HCT116 (cell line): ENCODE measurements around the gene PIK3R1. TPM values are rescaled to one million over a fixed set of nuclear protein-coding genes. Genes with fewer than 3 reads are reported as not detected.

Experiments used
- ATAC-seq: fragments of 200-7000 bp; cut with Tn5 transposase; 2 replicates; pipeline ENCODE4 v1.9.1; 2020; ENCODE audit warnings: mild to moderate bottlenecking, moderate library complexity
- BruUV-seq: library from RNA; stranded (reverse); fragments of 400-500 nt; replicated peaks from 2 replicates; lab custom pipeline; 2021; lab: Mats Ljungman, UMichigan
- CTCF ChIA-PET: fragments of 300-600 bp; sonication (Branson Sonifier 250); formaldehyde crosslinking; loops from one replicate; lab custom pipeline; 2021; ENCODE audit warnings: antibody characterized with exemption; lab: Charles Lee
- POLR2A ChIA-PET: fragments of 300-600, 350-600 bp; sonication (Branson Sonifier 250); formaldehyde crosslinking; loops from one replicate; lab custom pipeline; 2021; ENCODE audit warnings: antibody characterized with exemption; lab: Charles Lee
- RAD21 ChIA-PET, 2 experiments: fragments of 300-600 bp; sonication (Branson Sonifier 250); formaldehyde crosslinking; loops; one replicate each; lab custom pipeline; 2023; ENCODE audit warnings: low total read pairs in 2 of 2; ENCODE audit not compliant: uncharacterized antibody in 2 of 2, unreplicated experiment in 2 of 2, low non-redundant PET in 1 of 2; lab: Charles Lee
- DNase-seq: peaks from one replicate; pipeline ENCODE4 v3.0.0-alpha.2; 2010; ENCODE audit warnings: low read depth, low spot score
- H2AFZ ChIP-seq: fragments of 200-600 bp; shearing (Covaris generic), sonication (generic); 2 replicates; pipeline ENCODE4 v1.6.1; 2017; ENCODE audit warnings: low read depth, mixed run types, mixed read lengths, antibody characterized with exemption, low read length; ENCODE audit not compliant: poor library complexity, severe bottlenecking
- H3K27ac ChIP-seq: 2 replicates; pipeline ENCODE4 v1.5.1; 2012; ENCODE audit warnings: low read depth, low read length
- H3K27me3 ChIP-seq: fragments of 200-600 bp; sonication (generic); 2 replicates; pipeline ENCODE4 v1.6.1; 2016; ENCODE audit warnings: mixed run types, low read length, mixed read lengths; ENCODE audit not compliant: insufficient read depth
- H3K36me3 ChIP-seq, 2 experiments: fragments of 200-500 bp in 1 of 2; fragments of 200-600 bp in 1 of 2; sonication (Bioruptor generic) in 1 of 2; sonication (generic) in 1 of 2; 2 replicates each; pipeline versions ENCODE4 v1.5.1 to v1.6.1; 2014 to 2016; ENCODE audit warnings: low read length in 2 of 2, inconsistent platforms in 1 of 2, mixed read lengths in 1 of 2, mixed run types in 1 of 2; ENCODE audit not compliant: insufficient read depth in 2 of 2, control insufficient read depth in 1 of 2
- H3K4me1 ChIP-seq, 2 experiments: fragments of 200-600 bp in 1 of 2; sonication (generic) in 1 of 2; 2 replicates each; pipeline versions ENCODE4 v1.5.1 to v1.6.1; 2012 to 2017; ENCODE audit warnings: low read length in 2 of 2, inconsistent platforms in 1 of 2, mild to moderate bottlenecking in 1 of 2, mixed read lengths in 1 of 2, mixed run types in 1 of 2, moderate library complexity in 1 of 2; ENCODE audit not compliant: insufficient read depth in 2 of 2, control insufficient read depth in 1 of 2
- H3K4me2 ChIP-seq: fragments of 200-600 bp; sonication (generic); 2 replicates; pipeline ENCODE4 v1.6.1; 2017; ENCODE audit warnings: mixed run types, low read length, mixed read lengths
- H3K4me3 ChIP-seq, 2 experiments: fragments of 200-600 bp in 1 of 2; sonication (generic) in 1 of 2; replicated peaks in 1 of 2; 2 replicates each; pipeline ENCODE4 v1.5.1; 2011 to 2016; ENCODE audit warnings: low read length in 2 of 2, control low read depth in 1 of 2, low read depth in 1 of 2, mild to moderate bottlenecking in 1 of 2, mixed read lengths in 1 of 2, mixed run types in 1 of 2
- H3K79me2 ChIP-seq: fragments of 200-600 bp; sonication (generic); 2 replicates; pipeline ENCODE4 v1.6.1; 2017; ENCODE audit warnings: mild to moderate bottlenecking, mixed run types, low read length, moderate library complexity, mixed read lengths; ENCODE audit not compliant: insufficient read depth
- H3K9ac ChIP-seq: fragments of 200-600 bp; sonication (generic); 2 replicates; pipeline ENCODE4 v1.6.1; 2016; ENCODE audit warnings: low read length, mixed read lengths
- H3K9me2 ChIP-seq: fragments of 200-600 bp; sonication (generic), shearing (Covaris generic); 2 replicates; pipeline ENCODE4 v1.6.1; 2017; ENCODE audit warnings: mixed run types, mild to moderate bottlenecking, moderate library complexity; ENCODE audit not compliant: insufficient read depth
- H3K9me3 ChIP-seq, 2 experiments: fragments of 200-500 bp in 1 of 2; fragments of 200-600 bp in 1 of 2; sonication (Bioruptor generic) in 1 of 2; sonication (generic) in 1 of 2; 2 replicates each; pipeline ENCODE4 v1.6.1; 2014 to 2017; ENCODE audit warnings: low read length in 2 of 2, mixed read lengths in 2 of 2, inconsistent platforms in 1 of 2, low read depth in 1 of 2, mild to moderate bottlenecking in 1 of 2, mixed run types in 1 of 2, moderate library complexity in 1 of 2; ENCODE audit not compliant: control insufficient read depth in 1 of 2, insufficient read depth in 1 of 2
- H4K20me1 ChIP-seq: fragments of 200-600 bp; sonication (generic), shearing (Covaris generic); 2 replicates; pipeline ENCODE4 v1.6.1; 2017; ENCODE audit warnings: mixed run types, mild to moderate bottlenecking, moderate library complexity; ENCODE audit not compliant: insufficient read depth
- ATF3 ChIP-seq: IDR thresholded peaks from 2 replicates; pipeline ENCODE4 v1.6.1; 2012
- CBX3 ChIP-seq: IDR thresholded peaks from 2 replicates; pipeline ENCODE4 v1.6.1; 2012; ENCODE audit warnings: low read depth
- CEBPB ChIP-seq: IDR thresholded peaks from 2 replicates; pipeline ENCODE4 v1.6.1; 2012; ENCODE audit warnings: low read depth
- CTCF ChIP-seq, 3 experiments: fragments of 200-600 bp in 1 of 3; sonication (generic) in 1 of 3; IDR thresholded peaks in 2 of 3; conservative IDR thresholded peaks in 1 of 3; 2 replicates each; pipeline ENCODE4 v1.5.1; 2012 to 2017; ENCODE audit warnings: low read depth in 2 of 3, low read length in 2 of 3, antibody characterized with exemption in 1 of 3, borderline replicate concordance in 1 of 3, control low read depth in 1 of 3, mild to moderate bottlenecking in 1 of 3, mixed read lengths in 1 of 3, mixed run types in 1 of 3, moderate library complexity in 1 of 3; ENCODE audit not compliant: insufficient read depth in 1 of 3
- EGR1 ChIP-seq: IDR thresholded peaks from 2 replicates; pipeline ENCODE4 v1.6.1; 2012; ENCODE audit warnings: low read depth
- ELF1 ChIP-seq: IDR thresholded peaks from 2 replicates; pipeline ENCODE4 v1.6.1; 2012; ENCODE audit warnings: low read depth, borderline replicate concordance
- EZH2 ChIP-seq: fragments of 200-600 bp; sonication (generic); IDR thresholded peaks from 2 replicates; pipeline ENCODE4 v1.6.1; 2017; ENCODE audit warnings: antibody characterized with exemption, mixed run types
- EZH2phosphoT487 ChIP-seq: fragments of 200-600 bp; IDR thresholded peaks from 2 replicates; pipeline ENCODE4 v1.6.1; 2018; ENCODE audit warnings: antibody characterized with exemption, borderline replicate concordance
- JUND ChIP-seq: IDR thresholded peaks from 2 replicates; pipeline ENCODE4 v1.6.1; 2012
- MAX ChIP-seq: IDR thresholded peaks from 2 replicates; pipeline ENCODE4 v1.6.1; 2012
- POLR2A ChIP-seq: IDR thresholded peaks from 2 replicates; pipeline ENCODE4 v1.7.0; 2011; ENCODE audit warnings: borderline replicate concordance; ENCODE audit not compliant: insufficient read depth, insufficient read length; ENCODE audit errors: extremely low read depth
- POLR2AphosphoS5 ChIP-seq: IDR thresholded peaks from 2 replicates; pipeline ENCODE4 v1.6.1; 2011; ENCODE audit warnings: mild to moderate bottlenecking, low read depth, low read length, moderate library complexity
- RAD21 ChIP-seq: IDR thresholded peaks from 2 replicates; pipeline ENCODE4 v1.6.1; 2012; ENCODE audit warnings: low read depth, mild to moderate bottlenecking
- REST ChIP-seq: IDR thresholded peaks from 2 replicates; pipeline ENCODE4 v1.6.1; 2012; ENCODE audit warnings: low read depth
- SIN3A ChIP-seq: IDR thresholded peaks from 2 replicates; pipeline ENCODE4 v1.6.1; 2012; ENCODE audit warnings: low read depth
- SRF ChIP-seq: IDR thresholded peaks from 2 replicates; pipeline ENCODE4 v1.6.1; 2012; ENCODE audit warnings: low read depth
- TCF7L2 ChIP-seq: IDR thresholded peaks from 2 replicates; pipeline ENCODE4 v1.7.0; 2011; ENCODE audit warnings: borderline replicate concordance, inconsistent platforms; ENCODE audit not compliant: insufficient read depth, insufficient read length; ENCODE audit errors: extremely low read depth
- ZBTB33 ChIP-seq: IDR thresholded peaks from 2 replicates; pipeline ENCODE4 v1.6.1; 2011; ENCODE audit warnings: mild to moderate bottlenecking, low read length, moderate library complexity; ENCODE audit not compliant: insufficient replicate concordance; ENCODE audit errors: extremely low read depth
- ZNF274 ChIP-seq: fragments of 200-500 bp; sonication (Bioruptor generic); IDR thresholded peaks from 2 replicates; pipeline ENCODE4 v1.6.1; 2014; ENCODE audit warnings: mild to moderate bottlenecking, low read depth, low read length, inconsistent platforms
- intact Hi-C: fragments of 100-400 bp; cut with micrococcal nuclease; formaldehyde crosslinking; loops from 2 replicates; pipeline ENCODE4 v1.10.0; 2022
- total RNA-seq: library from RNA; stranded (reverse); gene quantifications from one replicate; pipeline ENCODE4 v1.2.1, GENCODE V29; 2021; ENCODE audit not compliant: unreplicated experiment

The PIK3R1 gene
- total RNA-seq, 1 experiment from 2014 or later, result 7.2 TPM

- Histone ChIP-seq H3K79me2 (no peaks in the 10 kb centered on the region), H3K27me3 (no peaks in the 10 kb centered on the region), H3K4me3 (no peak overlapping the region), H4K20me1 (no peaks in the 10 kb centered on the region), H3K9ac (no peak overlapping the region), H3K9me3 (no peaks in the 10 kb centered on the region), H2AFZ (no peak overlapping the region), H3K4me2 (no peak overlapping the region), H3K4me1 (no peaks in the 10 kb centered on the region), H3K9me2 (no peaks in the 10 kb centered on the region), H3K36me3 (no peaks in the 10 kb centered on the region), H3K27ac (no peak overlapping the region)
- DNase-seq, result no peak
- no TSS peak for BruUV-seq
- RAD21 ChIA-PET, result no interaction called here
- CTCF ChIA-PET, result interaction anchor here (1.2 kb wide), 1 partner anchor 1010 kb away, joined by 4 read pairs; no protein-coding TSS in a partner anchor
- no peak for ATAC-seq
- intact Hi-C loops, result no loop called here
- POLR2A ChIA-PET, result no interaction called here
- TF ChIP-seq CTCF (IDR thresholded peaks at IDR 0.05 in 2 of 3, conservative IDR thresholded peaks at IDR 0.05 in 1 of 3; ENCODE audit: borderline replicate concordance in 1 of 3, insufficient read depth in 1 of 3, low read depth in 2 of 3, low read length in 2 of 3) (no peak), EGR1 (no peak), ATF3 (no peak), POLR2AphosphoS5 (no peak), SIN3A (no peak), MAX (no peak), ELF1 (no peak), TCF7L2 (no peak), JUND (no peak), RAD21 (no peak), REST (no peak), EZH2 (no peak), CBX3 (no peak), ZNF274 (no peak), SRF (no peak), POLR2A (no peak), EZH2phosphoT487 (no peak), CEBPB (no peak), ZBTB33 (no peak)
Measured at GRCh38 chr5:68255305-68256120, 40.0 kb downstream of the PIK3R1 start.
